T-helper 1 cell (primary cell): ENCODE measurements around the gene ARL6IP5.

ENCODE experiments used
- DNase-seq, 5 donors: peaks; one replicate each; pipeline ENCODE4 v3.0.0-alpha.2; 2012 to 2020

The ARL6IP5 gene

DNA sequence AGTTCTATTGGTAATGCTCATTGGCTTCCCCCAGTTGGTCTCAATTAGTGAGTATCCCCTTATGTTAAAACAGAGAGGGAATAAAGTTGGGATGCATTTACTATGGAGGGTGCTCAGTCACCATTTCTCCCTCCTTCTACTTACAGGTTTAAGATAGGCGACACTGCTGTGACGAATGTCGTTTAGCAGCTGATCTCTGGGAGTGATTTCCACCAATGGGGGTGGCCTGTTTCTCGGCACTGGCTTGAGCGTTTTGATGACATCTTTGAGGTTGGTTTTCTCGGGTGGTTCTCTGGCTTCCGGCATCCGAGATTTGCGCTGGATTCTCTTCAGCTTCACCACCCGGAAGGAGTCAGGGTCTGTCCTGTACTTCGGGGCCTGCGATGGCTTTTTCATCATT, 33.8 kb downstream of the ARL6IP5 start:
- DNase-seq = no peak

DNA sequence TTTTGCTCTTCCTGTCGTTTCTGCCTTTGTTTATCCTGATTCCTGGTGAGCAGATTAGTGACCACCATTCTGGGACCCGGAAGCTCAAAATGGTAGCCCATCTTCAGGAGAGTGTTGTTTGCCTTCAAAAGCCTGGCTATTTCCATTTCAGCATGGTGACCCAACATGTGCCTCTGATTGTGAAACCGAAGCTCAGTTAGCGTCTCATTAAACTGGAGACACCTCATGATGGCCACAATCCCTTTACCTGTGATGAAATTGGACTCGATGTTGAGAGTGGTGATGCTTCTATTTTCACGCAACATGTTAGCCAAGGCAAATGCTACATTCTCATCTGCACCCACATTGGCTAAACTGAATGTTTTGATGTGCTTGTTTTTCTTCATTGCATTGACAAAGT, 34.4 kb downstream of the ARL6IP5 start:
- DNase-seq = no peak

DNA sequence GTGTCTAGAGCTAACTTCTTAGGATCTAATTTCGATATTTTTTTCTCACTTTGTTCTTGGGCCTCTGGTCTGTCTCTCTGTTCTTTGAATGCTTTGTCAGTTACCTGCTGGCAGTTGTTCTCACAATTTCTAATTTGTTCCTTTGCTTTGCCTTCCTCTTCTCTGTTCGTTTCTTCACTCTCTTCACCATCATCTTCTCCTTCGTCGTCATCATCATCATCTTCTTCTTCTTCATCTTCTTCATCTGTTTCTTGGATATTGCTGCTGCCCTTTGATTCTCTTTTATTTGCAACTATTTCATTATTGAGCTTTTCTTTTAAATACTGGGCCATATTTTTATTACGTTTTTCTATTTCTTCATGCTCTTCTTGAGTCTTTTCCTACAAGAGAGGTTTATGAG, 34.9 kb downstream of the ARL6IP5 start:
- no peak for DNase-seq

DNA sequence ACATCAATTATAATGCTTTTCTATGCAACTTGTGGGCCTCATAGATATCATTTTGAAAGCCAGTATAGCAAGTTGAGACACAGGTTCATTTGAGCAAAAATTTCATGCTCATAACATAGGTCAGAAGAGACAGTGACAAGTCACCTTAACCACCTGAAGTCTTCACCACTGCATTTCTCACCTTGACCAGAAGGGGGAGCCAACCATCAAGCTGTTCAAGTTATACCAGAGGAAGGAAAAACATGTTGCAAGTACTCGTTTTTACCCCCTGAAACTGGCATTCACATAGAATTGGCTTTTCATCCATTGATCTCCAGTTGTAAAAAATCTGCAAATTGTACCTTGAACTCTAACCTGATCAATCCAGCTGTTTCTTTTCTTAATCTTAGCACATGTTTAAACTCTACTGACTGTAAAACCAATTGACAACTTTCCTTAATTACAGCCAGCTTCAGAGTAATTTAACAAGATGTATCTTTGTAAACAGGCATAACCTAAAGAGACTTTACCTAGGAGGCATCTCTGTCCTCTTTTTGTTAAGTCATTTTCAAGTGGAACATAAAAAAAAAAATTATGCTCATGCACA, 36.2 kb downstream of the ARL6IP5 start:
- DNase-seq = peak; percentile 49 to 80 (median 70)

DNA sequence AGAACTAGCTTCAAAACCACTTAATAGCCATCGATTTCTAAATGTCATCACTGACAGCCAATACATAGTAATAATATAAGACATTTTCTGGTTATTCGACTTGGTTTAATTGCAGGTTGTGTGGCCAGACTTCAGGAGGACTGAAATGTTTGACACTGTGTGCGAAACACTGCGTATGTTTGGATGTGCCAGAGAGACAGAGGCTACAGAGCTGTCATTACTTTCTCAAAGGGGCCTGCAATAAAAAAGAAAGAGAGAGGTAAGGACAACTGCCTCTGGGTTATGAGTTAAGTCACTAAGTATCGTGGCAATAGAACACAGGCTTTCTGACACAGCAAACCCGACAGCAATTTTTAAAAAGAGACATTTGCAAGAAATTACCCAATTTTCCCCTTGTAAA, 36.8 kb downstream of the ARL6IP5 start:
- no peak for DNase-seq

DNA sequence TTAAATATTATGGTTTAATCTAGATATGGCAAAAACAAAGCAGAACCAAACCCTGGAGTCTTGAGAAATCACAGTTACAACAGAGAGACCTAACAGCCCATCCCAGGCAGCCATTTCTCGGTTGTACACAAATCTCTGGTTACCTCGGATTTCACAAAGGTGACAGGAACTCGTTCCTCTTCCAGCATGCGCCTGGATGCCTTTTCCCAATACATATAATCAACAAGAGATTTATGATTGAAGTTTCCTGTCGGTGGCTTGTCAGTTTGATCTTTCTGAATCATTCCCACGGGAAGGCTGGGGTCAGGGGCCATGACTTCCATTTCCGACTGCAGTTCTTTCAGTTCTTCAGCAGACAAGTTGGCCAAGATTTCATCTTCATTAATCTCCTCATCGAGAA, 37.2 kb downstream of the ARL6IP5 start:
- no peak for DNase-seq

DNA sequence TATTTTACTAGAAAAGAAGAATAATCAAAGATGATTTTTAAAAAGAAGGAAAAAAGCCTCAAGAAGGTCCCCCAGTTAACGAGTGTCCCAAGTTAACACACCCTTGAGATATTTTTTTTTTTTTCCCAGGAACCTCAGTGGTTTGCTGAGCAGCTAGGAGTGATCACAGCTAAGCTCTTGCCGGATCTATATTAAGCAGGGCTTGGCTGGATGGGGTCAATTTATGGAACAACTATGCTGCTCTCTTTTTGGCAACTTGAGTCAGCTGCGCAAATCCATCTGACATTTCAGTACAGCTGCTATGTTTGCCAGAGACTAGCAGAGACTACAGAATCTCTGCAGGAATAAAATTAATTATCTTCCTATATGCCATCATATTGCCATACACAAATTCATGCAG, 37.7 kb downstream of the ARL6IP5 start, which contains the start of gene LMOD3:
TSS of gene LMOD3 (minus strand) at position 193 of the 400 bp plus-strand sequence. CDS start 209 bp downstream, outside the sequence.
- DNase-seq = no peak

DNA sequence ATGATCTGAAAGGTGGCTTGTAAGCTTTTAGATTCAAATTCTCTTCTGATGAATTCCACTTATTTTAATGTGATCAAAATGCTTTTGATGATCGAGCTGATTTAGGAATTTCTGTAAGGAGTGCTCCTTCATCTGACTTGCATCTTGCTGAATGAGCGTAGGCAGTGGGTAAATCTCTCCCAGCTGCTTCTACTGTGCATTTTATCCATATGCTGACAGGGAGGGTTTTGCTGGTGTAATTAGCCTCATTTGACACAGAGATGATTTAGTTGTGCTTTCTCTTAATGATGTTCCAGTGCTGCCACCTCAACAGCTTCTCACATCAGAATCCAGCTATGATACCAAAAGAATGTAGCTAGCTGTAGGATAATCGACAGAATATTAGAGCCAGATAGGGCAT, 41.5 kb downstream of the ARL6IP5 start:
- no peak for DNase-seq

DNA sequence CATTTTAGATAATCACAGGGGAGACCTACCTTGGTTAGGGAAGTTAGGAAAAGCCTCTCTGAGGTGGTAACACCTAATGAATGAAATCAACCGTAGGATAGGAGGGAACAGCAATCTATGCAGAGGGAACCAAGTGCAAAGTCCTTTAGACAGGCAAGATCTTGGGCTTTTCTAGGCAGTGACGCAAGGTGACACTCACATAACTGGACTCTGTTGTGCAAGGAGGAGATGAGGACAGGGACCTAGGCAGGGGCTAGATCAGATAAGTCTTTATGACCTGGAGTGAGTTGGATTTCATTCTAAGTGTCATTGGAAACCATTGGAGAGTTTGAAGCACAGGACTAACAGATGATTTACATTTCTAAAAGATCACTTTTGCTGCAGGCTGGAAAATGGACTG, 42.3 kb downstream of the ARL6IP5 start:
- DNase-seq = no peak

DNA sequence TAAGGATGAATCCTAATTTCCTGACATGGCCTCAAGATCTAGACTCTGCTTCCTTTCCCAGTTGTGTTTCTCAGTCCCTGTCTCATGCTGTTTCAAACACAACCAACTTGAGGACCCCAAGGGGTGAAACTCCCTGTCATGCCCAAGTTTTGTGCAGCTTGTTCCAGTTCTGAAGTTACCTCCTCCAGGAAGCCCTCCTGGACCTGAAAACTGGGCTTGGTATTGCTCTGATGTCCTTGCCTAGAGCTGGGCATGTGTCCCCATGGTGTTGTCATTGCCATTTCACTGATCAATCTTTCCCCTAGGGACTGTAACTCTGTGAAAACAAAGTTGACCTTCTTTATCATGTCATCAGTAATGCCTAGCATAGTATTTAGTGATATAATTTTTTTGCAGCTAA, 43.8 kb downstream of the ARL6IP5 start:
- no peak for DNase-seq

DNA sequence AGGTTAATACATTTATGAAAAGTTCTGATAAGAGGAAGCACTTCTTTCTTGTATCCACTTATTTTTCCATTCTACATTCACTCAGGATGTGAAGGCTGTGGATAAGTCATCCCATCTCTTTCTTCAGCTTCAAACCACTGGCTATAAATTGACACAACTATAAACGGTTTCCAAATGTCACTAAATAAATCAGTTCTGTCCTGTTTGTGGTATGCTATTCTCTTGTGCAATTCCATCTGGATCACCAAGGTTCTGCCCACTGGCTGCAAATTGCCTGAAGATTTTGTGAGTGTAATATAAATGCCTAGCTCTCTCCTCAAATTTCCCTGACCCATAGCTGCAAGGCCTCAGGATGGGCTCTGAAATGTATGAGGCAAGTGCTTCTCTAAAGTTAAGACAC, 44.8 kb downstream of the ARL6IP5 start:
- DNase-seq = no peak

DNA sequence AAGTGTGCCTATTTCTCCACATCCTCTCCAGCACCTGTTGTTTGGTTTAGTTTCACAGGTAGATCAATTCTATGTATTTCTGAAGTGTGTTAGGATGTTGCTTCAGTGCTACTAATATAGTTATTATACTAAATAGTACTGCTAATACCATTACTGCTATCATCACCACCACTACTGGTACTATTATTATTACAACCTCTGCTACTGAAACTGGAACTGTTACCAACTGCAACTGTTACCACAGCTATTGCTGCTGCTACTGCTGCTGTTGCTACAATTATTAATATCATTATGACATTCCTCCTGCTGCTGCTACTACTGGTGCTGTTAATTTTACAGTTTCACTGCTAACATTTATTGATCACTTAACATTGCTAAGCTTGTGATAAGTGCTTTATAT, 46.0 kb downstream of the ARL6IP5 start:
- DNase-seq = peak in 1 of 5 donors; percentile 14

DNA sequence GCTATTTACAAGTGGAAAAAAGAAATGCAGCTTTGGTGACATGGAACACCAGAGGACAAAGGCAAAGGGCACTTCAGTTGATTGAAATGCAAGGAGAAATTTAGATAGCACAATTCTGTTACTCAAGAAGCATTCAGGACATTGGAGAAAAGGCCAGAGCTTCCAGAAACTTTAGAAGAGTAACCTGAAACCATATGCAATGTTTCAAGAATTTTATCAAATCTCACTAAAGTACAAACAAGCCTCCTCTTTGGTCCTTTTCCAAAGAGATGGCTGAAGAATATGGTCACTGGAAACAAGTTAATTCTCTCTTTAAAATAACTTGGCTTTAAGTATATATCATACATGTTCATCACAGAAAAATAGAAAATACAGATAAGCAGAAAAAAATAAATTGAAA, 52.3 kb downstream of the ARL6IP5 start:
- no peak for DNase-seq

DNA sequence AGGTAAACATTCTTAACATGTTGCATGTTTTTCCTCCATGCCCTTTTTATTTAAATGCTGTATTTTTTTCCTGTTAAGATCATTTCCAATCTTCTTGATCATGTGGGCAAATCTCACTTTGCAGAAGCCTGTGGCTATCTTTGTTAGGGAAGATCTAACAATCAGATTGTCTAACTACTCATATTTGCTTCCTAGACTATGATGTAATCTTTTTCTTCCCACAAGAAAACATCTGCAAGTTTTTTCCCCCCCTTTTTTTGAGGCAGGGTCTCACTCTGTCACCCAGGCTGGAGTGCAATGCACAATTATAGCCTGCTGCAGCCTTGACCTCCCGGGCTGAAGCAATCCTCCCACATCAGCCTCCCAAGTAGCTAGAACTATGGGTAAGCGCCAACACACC, 52.7 kb downstream of the ARL6IP5 start:
- DNase-seq = no peak

DNA sequence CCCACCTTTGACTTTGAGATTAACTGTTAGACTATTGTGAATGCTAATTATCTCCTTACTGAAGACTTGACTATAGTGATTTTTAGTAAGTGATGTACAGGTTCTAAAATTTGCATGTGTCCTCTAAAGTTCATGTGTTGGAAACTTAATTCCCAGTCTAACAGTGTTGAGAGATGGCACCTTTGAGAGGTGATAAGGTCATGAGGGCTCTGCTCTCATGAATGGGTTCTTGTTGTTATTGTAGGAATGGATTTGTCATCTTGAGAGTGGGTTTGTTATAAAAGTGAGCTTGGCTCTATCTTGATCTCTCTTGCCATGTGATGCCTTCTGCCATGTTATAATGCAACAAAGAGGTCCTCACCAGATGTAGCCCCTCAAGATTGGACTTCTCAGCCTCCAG, 56.6 kb downstream of the ARL6IP5 start:
- DNase-seq = no peak

DNA sequence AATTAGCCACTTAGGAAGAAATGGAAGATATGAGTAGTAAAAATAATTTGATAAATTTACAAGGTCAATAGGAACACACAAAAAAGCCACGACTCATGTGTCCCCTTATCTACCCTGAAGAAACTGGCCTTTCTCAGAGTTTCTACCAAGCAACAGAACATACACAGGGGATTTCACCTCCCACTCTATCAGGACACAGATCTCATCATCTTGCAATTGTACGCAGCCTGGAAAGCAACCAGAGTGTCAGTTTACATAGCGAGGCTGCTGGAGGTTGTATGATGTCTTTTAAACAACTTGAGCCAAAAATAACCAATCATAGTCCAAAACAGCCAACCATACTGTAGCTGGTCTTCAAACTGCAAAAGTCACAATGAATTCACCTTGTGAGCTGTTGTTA, 57.4 kb downstream of the ARL6IP5 start:
- DNase-seq = no peak

DNA sequence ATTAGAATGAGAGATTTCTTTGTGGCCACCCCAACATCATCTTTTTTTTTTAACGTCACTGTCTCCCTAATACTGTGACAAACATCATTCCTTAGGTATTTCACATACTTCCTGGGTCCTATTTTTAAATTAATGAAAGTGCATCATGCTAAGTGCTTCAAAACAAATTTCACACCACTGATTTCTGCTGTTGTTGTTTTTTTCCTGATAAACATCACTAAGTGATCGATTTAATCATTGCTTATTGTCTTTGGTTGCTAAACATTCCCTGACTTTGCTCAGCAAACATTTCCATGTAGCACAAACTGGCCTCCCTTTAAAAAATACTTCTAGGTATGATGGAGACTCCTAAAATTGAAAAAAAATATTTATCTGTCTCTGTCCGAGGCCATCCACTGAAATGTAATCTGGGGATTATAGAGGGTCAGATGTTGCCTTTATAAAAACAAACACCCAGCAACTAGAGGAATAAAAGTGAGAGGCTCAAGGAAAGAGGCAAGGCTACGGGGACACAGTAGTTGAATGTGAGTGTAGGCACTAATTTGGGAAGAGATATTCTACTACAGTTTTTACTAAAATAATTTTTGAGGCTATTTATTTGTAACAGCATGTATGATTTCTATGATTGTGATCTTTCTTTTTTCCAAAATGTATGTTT, 58.2 kb downstream of the ARL6IP5 start:
- no peak for DNase-seq

DNA sequence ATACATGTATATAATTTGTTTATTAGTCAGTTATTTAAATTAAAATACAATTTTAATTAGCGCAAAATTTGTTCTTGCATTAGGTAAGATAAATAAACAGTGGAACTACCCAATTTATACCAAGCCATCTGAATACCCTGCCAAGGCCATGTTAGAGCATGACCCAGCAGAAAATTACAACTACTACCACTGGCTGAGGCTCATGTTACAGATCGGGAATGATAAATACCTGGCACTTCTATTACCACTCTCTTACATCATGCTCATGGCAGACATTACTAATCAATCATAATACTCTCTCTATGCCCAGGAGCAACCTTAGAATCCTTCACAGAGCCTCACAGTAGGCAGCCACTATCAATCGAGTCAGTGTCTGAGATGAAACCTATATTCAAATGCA, 58.9 kb downstream of the ARL6IP5 start:
- no peak for DNase-seq

DNA sequence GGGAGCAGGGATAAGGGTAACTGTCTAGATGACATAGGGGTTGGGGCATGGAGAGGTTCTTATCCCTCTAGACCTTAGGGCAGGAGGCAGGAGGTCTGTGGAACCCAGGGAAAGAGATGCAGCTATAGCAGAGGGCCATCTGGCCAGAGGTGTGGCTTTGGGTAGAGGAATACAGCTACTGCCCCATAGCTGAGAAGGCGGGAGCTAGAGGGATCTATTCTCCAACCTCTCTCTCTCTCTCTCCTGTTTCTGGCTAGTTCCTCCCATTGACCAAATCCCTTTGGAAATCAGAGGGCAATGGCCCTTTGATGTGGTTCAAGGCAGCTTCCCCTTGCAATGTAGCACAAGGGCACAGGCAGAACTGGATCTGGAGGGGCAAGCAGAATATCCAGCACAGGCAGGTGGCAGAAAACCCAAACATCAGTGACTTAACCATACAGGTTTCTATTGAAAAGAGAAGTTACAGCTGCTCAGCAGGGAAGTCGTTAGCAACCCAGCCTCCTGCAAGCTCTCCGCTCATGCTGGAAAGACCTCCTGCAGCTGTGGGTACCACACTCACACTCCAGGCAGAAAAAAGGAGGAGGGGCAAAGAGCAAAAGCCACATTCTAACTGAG, 60.0 kb downstream of the ARL6IP5 start:
- no peak for DNase-seq

DNA sequence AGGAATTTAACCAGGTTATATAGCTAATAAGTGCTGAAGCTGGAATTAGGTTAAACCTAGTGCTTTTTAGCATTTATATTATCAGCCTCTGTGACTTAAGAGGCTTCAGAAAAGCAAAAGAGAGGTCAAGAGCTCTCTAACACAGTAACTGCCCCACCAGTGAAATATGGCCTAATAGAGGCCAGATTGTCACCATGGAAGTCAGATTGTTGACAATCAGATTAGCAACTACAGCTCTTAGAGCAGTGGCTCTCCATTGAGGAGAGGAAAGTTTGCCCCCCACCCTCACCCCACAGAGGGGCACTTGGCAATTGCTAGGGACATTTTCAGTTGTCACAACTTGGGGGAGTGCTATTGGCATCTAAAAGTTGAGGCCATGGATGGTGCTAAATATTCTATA, 61.0 kb downstream of the ARL6IP5 start:
- DNase-seq = no peak

DNA sequence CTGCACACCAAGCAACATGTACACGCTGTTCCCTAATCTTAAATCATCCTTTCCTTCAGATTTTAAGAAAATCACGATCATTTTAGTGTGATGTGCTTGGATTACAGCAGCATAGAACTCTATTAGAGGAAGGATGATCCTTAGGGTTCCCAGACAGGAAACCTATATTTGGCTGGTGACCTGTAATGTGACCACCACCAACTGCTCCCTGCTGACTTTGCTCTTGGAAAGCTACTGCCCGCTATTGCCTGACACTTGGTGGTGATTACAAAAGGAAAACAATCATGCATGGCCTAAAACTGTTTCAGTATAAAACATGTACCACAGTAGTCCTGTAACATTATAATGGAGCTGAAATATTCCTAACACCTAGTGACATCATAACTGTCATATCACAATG, 64.8 kb downstream of the ARL6IP5 start:
- DNase-seq = no peak
